GM19238 (cell line): Measurements from ENCODE around the gene PKP3.
"Not testable (repeated sequence)": the region's sequence is repeated elsewhere in the genome, so short reads cannot be mapped to it uniquely, and the experiment has no call there.

Experiments
- DNase-seq: peaks from one replicate; pipeline ENCODE4 v3.0.0; 2011; ENCODE audit warnings: low spot score; ENCODE audit not compliant: insufficient read length

Gene PKP3

DNA sequence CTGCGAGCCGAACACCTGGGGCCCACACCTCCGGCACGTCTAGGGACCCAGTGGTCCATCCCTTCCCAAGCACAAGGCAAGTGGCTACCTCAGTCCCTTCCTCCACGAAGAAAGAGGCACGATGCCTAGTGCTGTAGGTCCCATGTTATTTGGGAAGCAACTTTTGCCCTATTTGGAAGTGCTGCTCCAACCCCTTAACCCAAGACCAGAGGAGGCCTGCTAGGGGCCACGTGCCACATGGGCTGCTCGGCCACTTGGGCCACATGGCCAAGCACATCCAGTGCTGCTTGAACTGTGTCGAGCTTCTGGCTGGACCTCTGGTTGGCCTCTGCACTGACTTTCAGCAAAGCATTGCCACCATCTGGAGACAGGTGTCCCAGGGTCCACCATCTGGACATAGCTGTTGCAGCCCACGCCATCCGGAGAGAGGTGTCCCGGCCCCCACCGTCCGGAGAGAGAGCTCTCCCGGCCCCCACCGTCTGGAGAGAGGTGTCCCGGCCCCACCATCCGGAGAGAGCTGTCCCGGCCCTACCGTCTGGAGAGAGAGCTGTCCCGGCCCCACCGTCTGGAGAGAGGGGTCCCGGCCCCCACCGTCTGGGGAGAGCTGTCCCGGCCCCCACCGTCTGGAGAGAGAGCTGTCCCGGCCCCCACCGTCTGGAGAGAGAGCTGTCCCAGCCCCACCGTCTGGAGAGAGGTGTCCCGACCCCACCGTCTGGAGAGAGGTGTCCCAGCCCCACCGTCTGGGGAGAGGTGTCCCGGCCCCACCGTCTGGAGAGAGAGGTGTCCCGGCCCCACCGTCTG, 31.2 kb upstream of the PKP3 start:
- DNase-seq, result no peak

DNA sequence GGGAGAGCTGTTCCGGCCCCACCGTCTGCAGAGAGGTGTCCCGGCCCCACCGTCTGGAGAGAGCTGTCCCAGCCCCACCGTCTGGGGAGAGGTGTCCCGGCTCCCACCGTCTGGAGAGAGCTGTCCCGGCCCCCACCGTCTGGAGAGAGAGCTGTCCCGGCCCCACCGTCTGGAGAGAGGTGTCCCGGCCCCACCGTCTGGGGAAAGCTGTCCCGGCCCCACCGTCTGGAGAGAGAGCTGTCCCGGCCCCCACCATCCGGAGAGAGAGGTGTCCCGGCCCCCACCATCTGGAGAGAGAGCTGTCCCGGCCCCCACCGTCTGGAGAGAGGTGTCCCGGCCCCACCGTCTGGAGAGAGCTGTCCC, 30.6 kb upstream of the PKP3 start:
- not testable (repeated sequence) for DNase-seq

DNA sequence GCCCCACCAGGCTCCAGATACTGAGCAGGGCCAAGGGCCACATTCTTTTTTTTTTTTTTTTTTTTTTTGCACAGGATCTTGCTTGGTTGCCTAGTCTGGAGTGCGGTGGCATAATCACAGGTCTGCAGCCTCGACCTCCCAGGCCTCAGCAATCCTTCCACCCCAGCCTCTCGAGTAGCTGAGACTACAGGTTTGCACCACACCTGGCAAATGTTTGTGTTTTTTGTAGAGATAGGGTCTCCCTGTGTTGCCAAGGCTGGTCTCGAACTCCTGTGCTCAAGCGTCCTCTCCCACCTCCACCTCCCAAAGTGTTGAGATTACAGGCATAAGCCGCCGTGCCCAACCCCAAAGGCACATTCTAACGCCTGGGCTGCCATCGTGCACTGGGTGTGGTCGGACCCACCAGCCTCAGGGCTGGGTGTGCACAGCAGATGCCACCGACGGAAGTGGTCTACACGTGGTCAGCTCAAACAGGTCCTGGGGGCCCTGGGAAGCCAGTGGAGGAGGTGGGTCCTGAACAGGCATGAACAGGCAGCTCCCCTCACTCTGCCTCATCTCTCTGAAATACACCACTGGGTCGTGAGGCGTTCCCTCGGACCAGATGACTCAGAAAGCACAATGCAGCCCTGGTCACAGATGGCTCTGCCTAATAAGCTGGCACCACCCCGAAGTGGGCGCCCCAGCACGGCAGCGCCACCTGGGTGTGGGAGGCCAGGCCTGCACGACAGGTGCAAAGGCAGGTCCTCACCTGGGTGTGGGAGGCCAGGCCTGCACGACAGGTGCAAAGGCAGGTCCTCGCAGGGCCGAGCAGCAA, 29.9 kb upstream of the PKP3 start:
- DNase-seq, result no peak

DNA sequence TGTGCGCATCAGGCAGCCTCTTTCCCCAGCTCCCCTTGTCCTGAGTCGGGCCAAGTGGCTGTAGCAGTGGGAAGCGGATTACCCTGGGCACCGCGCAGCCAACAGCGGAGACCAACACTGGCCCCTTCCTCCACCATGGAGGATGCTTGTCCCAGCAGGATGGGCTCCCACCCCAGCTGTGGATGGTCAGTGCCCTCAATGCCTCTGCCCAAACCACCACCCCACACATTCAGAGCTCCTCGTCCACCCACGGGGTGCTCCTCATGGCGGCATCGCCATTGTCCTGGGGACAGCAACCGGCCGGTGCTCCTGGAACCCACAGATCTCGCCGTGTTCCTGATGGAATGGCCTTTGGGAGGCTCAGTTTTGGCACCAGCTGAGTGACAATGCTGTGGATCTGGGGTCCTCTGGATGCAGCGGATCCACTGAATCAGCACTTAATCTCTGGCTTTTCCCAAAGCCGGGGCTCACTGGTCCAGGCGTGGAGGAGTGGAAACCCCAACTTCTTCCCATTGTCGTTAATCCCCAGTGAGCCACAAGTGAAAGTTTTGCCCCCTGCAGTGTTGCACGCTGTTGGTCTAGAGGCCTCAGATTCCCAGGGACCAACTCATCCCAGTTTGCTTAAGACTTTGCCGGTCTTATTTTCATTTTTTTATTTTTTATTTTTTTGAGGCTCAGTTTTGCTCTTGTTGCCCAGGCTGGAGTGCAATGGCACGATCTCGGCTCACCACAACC, 28.9 kb upstream of the PKP3 start:
- no peak for DNase-seq

DNA sequence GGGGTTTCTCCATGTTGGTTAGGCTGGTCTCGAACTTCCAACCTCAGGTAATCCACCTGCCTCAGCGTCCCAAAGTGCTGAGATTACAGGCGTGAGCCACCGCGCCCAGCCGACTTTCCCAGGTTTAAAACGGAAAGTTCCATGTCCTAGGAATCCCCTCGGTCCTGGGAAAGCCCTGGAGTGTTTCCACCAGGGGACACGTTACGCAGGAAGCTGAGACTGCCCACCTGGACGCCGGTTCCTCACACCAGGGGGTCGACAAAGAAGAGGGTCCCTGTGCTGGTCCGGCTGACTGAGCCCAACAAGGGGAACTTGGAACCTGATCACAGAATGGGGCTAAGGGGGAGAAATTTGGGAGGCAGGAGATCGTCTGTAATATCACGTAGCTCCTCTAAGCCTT, 28.2 kb upstream of the PKP3 start:
- DNase-seq, result no peak

DNA sequence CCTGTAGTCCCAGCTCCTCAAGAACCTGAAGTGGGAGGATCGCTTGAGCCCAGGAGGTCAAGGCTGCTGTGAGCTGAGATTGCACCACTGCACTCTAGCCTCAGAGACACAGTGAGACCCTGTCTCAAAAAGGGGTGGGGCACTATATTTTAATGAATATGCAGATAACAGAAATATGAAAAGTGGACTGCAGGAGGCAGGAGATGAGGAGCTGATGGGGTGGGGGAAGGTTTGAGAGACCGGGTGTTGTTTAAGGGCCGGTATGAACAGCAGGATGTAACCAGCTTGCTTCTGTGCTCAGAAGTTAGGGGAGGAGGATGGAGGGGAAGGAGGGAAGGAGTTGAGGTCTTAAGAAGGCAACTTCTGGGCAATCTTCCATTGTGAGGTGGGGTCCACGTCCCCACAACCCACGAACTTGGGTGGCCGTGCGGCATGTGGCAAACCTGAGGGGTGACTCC, 26.0 kb upstream of the PKP3 start:
- DNase-seq, result no peak

DNA sequence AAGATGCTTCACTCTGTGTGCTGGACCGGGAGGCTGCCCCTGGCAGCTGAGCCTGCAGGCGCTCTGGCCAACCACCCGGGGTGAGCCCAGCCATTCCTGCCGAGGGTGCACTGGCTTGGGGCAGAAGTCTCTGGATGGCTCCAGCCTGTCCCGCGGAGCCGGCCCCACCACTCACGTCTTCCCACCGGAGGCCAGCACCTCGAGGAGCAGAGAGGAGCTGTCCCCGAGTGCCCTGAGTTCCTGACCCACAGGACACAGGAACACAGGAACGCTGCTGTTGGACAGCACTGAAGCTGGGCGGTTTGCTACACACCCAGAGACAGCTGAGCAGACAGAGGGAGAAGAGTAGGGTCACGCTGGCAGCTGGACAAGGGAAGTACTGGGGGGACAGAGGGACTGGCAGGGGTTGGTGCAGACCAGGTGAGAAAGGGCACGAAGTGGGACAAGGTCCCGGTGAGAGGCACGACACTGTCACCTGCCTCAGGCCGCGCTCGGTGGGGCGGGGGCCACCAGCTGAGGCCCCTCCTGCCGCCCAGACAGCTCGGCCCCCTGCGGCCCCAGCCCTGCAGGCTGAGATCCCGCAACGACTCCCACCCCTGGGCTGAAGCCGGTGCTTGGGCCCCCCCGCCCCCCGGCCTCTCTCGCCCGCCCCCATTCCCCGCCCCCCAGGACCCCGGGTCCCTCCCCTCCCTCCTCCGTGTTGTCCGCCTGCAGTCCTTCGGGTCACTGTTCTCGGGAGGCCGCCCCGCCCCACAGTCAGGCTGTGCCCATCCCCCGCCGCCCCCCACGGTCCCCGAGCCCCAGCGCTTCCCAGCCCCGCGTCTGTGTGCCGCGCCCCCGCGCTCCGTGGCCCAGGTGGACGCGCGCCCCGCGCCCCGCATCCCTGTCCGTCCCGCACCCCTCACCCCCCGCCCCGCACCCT, 25.3 kb upstream of the PKP3 start:
- DNase-seq, result no peak

DNA sequence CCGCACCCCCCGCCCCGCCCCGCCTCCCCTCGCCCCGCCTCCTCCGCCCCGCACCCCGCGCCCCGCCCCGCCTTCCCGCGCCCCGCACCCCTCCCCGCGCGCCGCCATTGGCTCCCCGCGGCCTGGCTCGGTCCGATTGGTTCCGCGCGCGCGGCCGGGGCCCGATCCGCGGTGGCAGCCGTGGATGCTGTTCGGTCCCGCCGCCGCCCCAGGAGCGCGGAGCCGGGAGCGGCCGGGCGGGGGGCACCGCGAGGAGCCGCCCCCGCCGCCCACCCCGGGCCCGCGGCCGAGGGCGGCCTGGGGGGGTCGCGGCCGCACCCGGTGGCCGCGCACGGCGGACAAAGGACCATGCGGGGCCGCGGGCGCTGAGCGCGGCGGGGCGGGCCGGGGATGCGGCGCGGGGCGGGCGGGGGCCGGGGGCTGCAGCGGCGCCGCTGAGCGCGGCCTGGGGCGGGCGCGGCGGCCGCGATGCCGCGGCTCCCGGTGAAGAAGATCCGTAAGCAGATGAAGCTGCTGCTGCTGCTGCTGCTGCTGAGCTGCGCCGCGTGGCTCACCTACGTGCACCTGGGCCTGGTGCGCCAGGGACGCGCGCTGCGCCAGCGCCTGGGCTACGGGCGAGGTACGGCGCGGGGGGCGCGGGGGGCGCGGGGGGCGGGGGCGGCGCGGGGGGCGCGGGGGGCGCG, 24.5 kb upstream of the PKP3 start, which contains the start of gene B4GALNT4:
Gene B4GALNT4, plus strand, starts transcription at position 164 of the 683 bp plus-strand sequence. Its CDS starts 305 bp downstream, at position 469.
- no peak for DNase-seq

DNA sequence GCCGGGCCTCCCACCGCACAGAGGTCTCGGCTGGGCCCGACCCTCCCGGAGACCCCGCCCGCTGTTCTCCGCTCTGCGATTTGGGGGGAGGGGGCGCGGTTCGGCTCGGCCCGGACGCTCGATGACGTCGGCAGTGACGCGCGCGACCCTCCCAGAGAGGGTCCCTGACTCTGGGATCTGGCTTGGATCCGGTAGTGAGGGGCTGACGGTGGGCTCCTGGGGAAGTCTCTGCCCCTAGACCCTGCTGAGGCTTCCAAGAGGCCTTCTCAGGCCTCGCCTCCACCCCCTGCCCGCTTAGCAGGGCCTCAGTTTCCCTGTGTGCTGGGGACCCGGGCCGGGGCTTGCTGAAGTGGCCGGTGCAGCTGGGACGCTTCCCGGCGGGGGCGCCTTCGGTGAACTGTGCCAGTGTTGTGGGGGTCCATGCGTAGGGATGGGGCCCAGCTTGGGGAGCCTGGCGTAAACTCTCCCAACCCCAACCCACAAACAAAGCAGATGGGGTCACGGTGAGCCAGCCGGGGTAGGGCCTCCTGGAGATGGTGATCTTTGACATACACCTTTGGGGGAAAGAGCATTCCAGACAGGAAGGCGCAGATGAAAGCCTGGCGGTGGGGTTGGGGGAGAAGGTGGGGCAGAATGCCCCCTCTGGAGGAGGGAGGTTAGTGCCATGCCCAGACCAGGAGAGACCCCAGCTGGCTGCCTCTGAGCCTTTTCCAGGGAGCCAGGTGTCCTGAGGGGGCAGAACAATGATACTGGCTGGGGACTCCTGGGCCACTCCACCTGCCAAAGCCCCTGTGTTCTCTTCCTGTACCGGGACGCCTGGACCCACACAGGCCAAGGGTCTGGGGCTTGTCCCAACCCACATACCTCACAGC, 23.7 kb upstream of the PKP3 start:
- no peak for DNase-seq

DNA sequence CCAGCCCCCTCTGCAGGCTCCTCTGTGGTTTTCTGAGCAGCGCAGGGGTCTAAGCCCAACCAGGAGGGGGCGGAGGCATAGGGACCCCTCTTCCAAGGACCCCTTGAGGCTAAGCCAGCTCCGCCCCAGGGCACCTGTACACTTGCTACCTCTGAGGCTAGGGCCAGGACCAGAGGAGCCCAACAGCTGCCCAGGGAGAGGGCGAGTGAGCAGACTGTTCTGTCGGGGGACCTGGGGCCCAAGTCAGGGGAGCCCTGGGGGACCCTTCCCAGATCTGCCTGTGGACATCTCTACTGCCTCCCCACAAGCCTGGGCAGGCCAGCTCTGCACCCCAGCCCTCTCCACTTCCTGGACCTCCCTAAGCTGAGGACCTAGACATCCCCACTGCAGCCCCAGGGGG, 23.0 kb upstream of the PKP3 start:
- no peak for DNase-seq

DNA sequence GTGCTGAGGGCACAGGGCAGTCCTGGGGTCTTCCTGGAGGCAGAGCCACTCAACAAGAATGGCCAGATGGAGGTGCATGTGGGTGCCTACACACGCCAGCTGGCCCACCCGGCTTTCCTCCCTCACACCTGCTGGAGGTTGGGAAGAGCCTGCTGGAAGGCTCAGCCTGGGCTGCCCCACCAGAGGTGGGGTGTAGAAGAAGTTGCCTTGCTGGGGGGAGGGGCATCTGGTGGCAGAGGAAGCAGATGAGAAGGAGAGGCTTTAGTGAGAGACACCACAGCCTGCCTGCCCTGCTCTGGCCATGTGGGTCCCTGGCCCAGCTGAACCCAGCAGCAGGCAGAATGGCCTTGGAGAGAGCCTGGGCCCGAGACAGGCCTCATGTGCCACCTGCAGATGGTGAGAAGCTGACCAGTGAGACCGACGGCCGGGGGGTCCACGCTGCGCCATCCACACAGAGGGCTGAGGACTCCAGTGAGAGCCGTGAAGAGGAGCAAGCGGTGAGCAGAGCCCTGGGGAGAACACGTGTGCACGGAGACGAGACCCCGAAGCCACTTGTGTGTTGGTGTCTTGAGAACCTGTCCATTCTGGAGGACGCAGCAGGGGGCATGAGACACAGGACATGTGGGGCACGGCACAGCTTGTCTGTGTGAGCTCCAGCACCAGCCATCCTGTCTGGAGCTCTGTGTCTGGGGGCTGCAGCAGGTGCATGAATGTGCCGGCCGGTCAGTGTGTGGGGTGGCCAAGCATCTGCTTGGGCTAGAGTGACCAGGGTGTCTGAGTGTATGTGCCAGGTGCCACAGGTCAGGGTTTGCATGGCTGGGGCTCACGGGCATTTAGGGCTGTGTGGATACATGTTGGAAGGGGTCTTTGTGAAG, 22.1 kb upstream of the PKP3 start:
- DNase-seq, result no peak

DNA sequence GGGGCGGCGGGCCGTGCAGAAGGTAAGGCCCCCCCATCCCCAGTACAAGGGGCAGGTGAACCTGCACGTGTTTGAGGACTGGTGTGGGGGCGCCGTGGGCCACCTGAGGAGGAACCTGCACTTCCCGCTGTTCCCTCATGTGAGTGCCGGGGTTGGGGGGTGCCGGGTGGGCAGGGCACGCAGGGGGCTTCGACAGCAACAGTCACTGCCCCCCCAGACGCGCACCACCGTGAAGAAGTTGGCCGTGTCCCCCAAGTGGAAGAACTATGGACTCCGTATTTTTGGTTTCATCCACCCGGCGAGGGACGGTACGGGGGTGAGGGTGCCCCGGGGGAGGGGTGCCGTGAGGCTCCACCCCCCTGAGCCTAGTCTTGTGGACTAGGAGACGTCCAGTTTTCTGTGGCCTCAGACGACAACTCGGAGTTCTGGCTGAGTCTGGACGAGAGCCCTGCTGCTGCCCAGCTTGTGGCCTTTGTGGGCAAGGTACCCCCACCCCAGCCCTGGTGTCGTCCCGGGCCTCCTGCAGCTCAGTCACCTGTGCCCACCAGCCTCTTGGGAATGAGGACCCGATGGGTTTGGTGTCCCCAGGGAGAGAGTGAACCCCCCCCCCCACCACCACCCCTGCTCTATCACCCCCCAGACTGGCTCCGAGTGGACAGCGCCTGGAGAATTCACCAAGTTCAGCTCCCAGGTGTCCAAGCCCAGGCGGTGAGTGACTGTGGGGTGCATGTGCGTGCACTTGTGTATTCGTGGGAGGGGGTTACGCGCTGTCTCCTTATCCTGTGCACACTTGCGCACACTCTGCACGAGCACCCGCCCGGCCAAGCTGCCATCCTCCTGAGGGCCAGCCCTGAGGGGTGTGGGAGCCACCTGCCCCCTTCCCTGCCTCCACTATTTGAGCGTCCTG, 20.9 kb upstream of the PKP3 start:
- no peak for DNase-seq

DNA sequence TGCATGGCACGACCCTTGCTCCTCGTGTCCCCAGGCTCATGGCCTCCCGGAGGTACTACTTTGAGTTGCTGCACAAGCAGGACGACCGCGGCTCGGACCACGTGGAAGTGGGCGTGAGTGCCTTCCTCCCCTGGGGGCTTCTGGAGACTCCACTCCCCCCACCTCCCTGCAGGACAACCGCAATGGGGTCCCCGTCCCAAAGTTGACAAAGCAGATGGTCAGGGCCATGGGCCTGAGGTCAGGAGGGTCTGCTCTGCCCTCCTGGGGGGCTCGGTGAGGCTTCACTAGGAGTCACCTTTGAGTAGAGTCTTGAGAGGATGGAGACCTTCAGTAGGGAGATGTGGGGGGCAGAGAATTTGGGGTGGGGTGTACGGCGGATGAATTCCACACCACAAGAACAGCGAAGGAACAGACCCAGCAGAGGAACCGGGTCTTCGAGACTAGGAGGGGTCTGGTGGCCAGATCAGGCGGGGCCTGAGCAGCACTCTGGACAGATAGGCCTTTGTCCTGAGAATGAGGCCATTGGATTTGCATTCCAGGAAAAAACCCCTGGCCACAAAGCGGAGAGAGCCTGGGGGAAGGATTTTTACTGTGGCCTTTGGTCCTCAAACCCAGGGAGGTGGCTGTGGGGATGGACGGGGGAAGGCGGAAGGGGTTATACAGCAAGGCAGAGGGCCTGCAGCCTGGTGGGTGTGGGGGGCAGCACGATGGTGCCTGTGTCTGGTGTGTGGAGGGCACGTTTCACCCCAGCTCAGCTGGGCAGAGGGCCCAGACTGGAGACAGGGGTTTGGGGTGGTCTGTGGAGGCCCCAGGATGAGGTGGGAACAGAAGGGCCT, 20.1 kb upstream of the PKP3 start:
- DNase-seq, result no peak

DNA sequence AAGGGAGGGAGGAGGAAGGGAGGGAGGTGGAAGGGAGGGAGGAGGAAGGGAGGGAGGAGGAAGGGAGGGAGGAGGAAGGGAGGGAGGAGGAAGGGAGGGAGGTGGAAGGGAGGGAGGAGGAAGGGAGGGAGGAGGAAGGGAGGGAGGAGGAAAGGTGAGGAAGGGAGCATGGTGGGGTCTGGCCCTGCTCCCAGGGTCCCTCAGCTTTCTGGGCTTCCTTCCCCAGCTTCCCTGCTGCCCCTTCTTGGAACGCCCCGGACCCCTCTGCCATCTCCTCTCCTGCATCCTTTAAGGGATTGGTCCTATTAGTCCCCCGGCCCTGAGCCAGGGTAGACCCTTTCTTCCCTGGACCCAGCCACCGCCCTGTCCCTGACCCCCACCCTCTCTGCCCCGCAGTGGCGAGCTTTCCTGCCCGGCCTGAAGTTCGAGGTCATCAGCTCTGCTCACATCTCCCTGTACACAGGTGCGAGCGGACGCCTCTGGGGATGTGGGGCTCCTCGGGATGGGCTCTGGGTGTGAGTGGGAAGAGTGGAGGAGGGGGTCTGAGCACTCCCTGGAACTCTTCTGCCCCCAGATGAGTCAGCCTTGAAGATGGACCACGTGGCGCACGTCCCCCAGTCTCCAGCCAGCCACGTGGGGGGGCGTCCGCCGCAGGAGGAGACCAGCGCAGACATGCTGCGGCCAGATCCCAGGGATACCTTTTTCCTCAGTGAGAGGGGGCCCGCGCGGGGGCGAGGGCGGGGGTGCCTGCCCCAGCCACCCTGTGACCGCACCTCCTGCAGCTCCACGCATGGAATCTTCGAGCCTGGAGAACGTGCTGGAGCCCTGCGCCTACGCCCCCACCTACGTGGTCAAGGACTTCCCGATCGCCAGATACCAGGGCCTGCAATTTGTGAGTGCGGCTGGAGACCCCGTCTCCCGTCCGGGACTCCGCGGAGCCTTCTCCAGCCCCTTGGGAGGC, 18.7 kb upstream of the PKP3 start:
- DNase-seq, result no peak

DNA sequence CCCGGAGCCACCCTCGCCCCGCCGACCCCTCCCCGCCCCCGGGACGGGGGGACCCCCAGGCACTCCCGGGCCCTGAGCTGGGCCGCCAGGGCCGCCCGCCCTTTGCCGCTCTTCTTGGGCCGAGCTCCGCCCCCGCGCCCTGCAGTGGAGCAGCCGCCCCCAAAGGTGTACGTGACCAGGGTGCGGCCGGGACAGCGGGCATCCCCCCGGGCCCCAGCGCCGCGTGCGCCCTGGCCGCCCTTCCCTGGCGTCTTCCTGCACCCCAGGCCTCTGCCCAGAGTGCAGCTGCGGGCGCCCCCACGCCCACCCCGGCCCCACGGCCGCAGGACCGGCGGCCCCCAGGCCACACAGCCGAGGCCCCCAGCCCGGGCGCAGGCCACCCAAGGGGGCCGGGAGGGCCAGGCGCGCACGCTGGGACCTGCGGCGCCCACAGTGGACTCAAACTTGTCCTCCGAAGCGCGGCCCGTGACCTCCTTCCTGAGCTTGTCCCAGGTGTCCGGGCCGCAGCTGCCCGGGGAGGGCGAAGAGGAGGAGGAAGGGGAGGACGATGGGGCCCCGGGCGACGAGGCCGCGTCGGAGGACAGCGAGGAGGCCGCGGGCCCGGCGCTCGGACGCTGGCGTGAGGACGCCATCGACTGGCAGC, 17.4 kb upstream of the PKP3 start:
- DNase-seq, result no peak
